Left lobe of liver (tissue), 2 donors: ENCODE results near the gene SYNGR4. TPM values are rescaled to one million over a fixed set of nuclear protein-coding genes. Genes with fewer than 3 reads are reported as not detected.
"Not testable (repeated sequence)": the region's sequence is repeated elsewhere in the genome, so short reads cannot be mapped to it uniquely, and the experiment has no call there.

Source experiments
- ATAC-seq: fragments of 200-7000 bp; cut with Tn5 transposase; one replicate; pipeline ENCODE4 v1.9.1; 2020; ENCODE audit warnings: mild to moderate bottlenecking, moderate library complexity
- DNase-seq: peaks from one replicate; pipeline ENCODE4 v3.0.0-alpha.2; 2020; ENCODE audit warnings: low spot score
- total RNA-seq: library from RNA; stranded (reverse); gene quantifications from one replicate; pipeline ENCODE4 v1.2.1, GENCODE V29; 2021
- donor health status: DM: no; HTN: no; CAD: no; lungs with moderate emphysema.
- donor health status: DM: no; HTN: yes; CAD: no.

The SYNGR4 gene
- not detected for total RNA-seq

DNA sequence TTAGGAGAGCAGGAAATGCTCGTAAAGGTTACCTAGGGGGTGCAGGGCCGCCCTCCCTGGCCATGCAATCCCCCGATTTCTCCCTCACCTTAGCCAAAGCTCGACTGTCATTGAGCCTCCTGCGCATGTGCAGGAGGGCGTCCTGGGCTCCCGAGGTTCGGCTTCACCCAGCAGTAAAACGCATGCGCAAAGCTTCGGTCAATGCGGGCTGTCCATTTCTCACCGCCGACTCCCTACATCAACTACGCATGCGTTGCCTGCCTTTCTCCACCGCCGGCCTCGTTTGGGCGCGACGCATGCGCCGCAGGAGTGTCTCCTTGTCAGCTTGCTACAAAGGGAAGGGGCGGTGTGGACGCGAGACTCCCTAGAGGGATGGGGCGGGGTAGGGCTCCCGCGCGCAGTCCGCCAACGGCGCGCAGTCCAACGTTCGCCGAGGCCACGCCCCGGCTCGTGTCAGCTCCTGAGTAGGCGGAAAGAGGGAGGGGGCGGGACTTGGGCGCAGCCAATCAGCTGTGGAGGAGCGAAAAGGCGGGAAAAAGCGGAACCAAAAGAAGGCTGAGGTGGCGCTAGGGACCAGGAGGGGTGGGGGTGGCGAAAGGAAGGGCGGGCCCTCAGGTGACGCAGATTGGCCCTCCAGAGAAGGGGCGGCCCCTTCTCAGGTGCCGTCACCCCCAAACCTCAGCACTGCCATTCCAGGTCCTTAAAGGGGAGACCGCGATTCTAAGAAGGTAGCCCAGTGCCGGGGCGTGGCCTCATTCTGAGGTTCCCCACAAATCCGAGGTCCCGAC is at the start of gene SYNGR4, which contains the start of gene TMEM143:
Gene SYNGR4, plus strand, starts transcription at position 558 of the 788 bp plus-strand sequence. CDS start 1,476 bp downstream, outside the sequence.
Gene TMEM143, minus strand, starts transcription at position 131 of the 788 bp plus-strand sequence. Its CDS starts 20 bp downstream, at position 111.
- DNase-seq (peak; percentile 99), ATAC-seq (peak; percentile 85)

GRCh38 chr19:48315712-48316111 is 48.5 kb upstream of the SYNGR4 start:
- ATAC-seq = no peak
- DNase-seq = no peak

DNA sequence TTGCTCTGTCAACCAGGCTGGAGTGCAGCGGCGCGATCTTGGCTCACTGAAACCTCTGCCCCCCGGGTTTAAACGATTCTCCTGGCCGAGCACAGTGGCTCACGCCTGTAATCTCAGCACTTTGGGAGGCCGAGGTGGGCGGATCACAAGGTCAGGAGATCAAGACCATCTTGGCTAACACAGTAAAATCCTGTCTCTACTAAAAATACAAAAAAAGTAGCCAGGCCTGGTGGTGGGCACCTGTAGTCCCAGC is 46.5 kb upstream of the SYNGR4 start:
- DNase-seq, ATAC-seq: not testable (repeated sequence)

DNA sequence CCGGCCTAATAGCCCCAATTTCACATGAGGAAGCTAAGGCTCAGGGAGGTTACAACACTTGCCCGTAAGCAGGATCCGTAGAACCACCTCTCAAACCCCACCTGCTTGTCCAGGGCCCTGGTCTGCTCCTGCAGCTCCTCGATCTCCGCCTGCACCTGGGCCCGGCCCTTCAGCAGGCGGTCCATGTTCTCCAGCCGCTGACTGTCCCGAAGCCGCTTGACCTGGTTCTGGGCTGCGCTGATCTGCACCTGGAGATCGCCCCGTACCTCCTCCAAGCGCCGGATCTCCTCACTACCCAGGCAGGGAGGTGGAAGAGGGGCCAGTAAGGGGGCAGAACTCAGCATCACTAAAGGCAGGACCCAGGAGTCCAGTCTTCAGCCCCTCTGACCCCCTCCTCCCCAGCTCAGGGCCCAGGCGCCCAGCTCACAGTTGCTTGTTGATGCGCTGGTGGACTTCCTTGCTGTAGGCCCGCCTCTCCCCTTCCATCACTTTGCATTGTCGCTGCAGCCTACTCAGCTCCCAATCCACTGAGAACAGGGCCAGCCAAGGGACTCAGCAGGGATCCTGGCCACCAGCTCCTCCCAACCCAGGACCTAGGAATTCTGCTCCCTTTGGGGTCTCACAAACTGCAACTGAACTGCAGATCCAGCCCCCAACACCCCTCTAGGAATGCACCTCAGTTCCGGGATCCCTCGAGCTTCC is 45.7 kb upstream of the SYNGR4 start:
- ATAC-seq (no peak), DNase-seq (no peak)

- DNase-seq = peak; percentile 78
- peak; percentile 56 for ATAC-seq
Measured at GRCh38 chr19:48319647-48320541, 44.3 kb upstream of the SYNGR4 start.

DNA sequence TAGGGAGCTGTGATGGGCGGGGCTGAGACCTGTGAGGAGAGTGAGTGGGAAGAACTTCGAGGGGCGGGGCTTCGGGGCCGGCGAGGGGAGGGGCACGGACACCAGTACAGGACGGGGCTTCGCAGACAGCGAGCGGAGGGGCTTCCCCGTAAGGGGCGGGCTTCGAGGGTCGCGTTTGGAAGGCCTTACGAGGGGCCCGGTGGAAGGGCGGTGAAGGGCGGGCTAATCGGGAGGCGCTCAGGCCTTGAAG is 42.9 kb upstream of the SYNGR4 start:
- ATAC-seq = peak; percentile 88
- DNase-seq = peak; percentile 98

DNA sequence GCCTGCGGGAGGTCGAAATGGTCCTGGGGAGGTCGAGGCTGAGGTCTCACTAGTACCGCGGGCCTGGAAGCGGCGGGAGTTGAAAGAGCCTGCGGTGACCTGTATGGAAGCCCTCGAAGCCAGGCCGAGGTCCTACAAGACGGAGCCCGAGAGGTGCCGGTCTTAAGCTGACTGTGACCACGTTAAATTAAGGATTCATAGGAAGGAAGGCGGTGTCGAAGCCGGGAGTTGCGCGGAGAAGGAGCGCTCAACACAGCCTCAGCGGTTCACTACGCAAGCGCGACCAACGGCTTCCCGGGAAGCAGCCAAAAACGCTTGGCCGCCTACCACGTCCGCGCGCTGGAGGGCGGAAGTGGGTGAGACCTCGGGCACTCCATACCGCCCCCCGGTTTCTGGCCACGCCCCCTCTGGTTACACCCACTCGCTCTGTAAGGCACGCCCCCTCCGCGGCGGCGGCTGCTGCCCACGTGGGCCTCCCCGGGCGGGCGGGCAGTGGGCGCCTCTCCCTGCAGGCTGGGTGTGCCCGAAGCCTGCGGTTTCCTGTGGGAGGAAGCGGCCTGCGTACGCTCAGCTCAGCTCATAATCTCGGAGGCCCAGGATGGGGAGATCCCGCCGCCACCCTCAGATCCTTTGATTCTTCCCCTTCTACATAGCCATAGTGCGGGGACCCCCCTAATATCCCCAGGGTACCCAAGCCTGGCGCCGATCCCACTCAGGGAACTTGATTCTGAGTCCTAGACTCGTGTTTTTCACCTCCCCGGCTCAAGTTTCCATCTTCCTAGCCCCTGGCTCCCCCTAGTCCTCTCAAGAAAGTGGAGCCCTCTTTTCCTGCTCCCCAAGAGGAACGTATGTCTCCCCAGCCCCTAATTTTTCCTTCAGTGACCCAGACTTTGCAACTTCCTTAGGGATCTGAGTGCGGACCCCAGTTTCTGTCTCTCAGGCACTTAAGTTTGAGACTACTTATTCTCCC is 42.3 kb upstream of the SYNGR4 start:
- peak; percentile 99 for DNase-seq
- peak; percentile 89 for ATAC-seq

DNA sequence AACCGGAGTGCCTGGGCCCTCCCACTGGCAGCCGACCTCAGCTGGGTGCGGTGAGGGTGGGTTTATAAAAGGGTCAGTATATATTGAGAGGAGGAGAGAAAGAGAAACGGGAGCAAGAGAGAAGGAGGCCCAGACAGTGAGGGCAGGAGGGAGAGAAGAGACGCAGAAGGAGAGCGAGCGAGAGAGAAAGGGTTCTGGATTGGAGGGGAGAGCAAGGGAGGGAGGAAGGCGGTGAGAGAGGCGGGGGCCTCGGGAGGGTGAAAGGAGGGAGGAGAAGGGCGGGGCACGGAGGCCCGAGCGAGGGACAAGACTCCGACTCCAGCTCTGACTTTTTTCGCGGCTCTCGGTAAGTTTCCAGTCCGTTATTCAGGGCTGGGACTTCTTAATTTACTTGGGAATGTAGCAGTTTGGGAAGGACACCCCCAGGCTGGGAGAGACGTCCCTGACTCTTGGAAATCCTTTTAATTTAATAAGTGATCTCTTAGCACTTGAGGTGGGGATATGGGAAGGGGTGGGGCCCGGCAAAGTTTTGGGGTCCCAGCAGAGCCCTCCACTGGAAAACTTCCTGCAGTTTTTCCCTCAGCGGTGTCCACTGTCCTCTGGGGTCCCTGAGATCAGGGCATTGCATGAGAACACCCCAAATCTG is 38.8 kb upstream of the SYNGR4 start, which contains the start of gene EMP3:
Gene EMP3, plus strand, starts transcription at position 288 of the 646 bp plus-strand sequence. CDS start 1,293 bp downstream, outside the sequence.
- ATAC-seq (no peak), DNase-seq (no peak)

GRCh38 chr19:48329167-48329891 is 34.8 kb upstream of the SYNGR4 start:
- ATAC-seq (no peak), DNase-seq (no peak)

DNA sequence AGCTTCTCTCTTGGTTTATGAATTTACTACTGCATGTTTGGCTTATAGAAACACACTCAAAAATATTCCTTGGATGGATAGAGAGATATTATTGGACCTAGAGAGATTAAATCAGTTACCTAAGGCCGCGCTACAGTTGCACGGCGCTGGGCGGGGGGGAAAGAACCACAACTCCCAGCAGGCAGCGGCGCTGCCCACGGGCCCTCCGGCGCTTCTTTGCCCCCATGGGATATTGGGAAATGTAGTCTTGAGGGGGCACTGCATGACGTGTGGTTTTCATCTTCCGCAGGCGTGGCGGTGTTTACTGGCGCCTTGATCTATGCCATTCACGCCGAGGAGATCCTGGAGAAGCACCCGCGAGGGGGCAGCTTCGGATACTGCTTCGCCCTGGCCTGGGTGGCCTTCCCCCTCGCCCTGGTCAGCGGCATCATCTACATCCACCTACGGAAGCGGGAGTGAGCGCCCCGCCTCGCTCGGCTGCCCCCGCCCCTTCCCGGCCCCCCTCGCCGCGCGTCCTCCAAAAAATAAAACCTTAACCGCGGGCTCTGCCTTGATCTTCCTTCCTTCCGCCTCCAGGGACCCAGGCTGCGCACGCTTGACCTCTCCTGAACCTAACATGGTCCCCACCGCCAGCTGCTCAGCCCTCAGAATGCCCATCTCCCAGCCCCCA is 34.0 kb upstream of the SYNGR4 start:
- peak; percentile 82 for DNase-seq
- peak; percentile 82 for ATAC-seq

GRCh38 chr19:48332351-48332661 is 31.9 kb upstream of the SYNGR4 start:
- no peak for DNase-seq
- no peak for ATAC-seq

DNA sequence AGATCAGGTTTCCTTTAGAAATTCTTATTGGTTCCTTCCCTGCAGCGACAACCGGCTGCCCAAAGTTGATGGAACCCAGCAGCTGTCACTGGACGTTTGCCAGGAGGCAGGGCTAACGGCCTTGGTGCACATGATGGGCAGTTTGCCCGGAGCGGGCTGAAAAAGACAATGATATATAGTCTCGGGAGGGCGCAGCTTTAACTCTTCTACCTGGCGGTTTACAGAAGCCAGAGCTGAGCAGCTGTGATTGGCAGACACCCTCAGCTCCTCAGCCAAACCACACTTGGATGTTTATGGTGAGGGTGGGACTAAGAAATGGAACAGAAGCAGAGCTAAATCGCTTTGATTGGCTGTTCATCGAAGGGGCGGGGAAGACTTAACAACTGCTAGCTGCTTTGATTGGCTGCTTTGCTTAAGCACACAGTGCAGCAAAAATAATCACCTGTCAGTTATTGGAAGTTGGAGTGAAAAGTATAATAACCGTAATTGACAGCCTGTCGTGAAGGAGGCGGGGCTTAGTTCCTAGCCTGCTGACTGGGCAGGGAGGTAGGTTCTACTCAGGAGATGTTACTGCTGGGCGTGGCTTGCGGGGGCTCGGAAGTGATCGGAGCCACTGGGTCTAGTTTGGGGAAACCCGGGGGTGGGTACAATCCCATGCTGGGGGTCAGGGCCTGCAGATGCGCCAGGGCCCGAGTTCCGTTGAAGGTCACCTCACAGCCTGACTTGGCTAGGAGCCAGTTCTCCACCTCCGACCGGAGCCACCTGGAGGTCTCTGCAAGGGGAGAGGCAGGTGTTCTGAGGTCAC is 31.3 kb upstream of the SYNGR4 start:
- DNase-seq (peak; percentile 88), ATAC-seq (peak; percentile 69)

GRCh38 chr19:48333467-48334384 is 30.4 kb upstream of the SYNGR4 start:
- peak; percentile 81 for DNase-seq
- ATAC-seq = peak; percentile 67

DNA sequence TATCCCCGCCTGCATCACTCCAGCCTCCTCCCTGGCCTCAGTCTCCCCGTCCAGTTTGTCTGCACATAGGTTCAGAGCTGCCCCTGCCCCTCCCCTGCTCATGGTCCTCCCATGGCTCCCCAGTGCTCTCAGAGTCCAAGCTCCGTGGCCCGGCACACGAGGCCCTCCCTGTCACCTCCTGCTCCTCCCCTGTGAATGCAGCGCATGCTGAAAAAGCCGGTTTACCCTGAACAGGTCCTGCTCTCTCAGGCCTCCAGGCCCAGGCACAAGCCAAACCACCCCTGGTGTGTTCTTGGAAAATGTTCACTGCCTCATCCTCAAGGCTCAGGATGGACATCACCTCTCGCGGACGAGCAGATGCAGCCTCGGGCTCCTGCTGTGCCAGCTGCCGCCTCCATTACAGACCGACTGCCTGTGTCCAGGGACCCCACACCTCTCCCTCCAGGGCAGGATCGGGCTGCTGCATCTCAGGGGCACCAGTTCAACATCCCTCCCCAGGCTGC is 25.9 kb upstream of the SYNGR4 start:
- DNase-seq (no peak), ATAC-seq (no peak)

DNA sequence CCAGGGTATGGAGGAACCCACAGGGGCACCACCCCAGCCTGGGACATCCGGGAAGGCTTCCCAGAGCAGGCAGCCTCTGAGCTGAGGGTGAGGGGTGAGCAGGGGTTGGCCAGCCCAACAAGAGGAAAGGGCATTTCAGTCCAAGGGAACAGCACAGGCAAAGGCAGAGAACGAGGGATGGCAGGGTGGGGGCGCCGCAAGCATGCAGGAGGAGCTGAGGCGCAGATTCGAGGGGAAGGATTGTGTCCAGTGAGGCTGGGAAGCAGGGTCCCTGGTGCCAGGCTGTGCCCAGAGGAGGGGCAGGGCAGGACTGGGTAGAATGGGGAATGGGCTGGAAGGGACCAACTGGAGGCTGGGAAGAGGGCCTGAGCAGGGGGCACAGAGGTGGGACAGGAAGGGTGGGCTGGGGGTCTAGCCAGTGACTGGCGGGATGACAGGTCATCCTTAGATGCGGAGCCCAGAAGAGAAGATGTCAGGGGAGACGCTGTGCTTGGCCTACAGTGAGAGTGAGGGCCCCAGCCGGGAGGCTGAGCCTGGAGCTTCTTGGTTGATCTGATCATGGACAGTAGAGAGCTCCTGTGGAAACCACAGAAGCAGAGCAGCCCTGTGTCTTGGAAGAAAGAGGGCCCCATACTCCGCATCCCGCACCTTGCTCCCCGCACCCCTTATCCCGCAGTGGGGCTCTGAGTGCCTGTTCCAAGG is 25.2 kb upstream of the SYNGR4 start:
- no peak for ATAC-seq

DNA sequence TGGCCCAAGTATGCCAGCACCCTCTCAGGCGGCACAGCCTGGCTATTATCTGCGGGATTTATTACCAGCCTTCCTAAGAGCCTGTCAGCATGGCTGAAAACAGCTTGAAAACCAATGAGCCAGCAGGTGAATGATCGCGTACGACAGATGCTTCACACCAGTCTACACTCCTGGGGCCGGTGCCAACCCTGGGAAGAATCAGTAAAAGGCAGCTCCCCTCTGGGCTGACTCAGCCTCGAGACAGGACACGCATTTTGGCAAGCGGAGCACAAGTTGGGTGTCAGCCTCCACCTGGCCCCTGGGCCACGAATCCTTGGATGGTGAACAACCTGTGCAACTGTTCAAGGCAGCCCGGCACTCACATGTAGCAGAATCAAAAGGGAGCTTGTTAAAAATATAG is 23.2 kb upstream of the SYNGR4 start:
- DNase-seq = no peak
- ATAC-seq = no peak

More for the DNA sequence above, 25.2 kb upstream of the SYNGR4 start:
- no peak for DNase-seq
